IMR-90 (cell line): Measurements from ENCODE around the gene GRIA4.

Source experiments
- BHLHE40 ChIP-seq: fragments of 150-350 bp; IDR thresholded peaks from 2 replicates; pipeline ENCODE4 v1.6.1; 2016; ENCODE audit warnings: mild to moderate bottlenecking, low read depth, low read length
- CHD1 ChIP-seq: IDR thresholded peaks from 2 replicates; pipeline ENCODE4 v1.6.1; 2012; ENCODE audit warnings: low read depth, low read length, improper control_type of control experiment
- CTCF ChIP-seq: conservative IDR thresholded peaks from 2 replicates; pipeline ENCODE4 v1.5.1; 2012; ENCODE audit warnings: mild to moderate bottlenecking, low read depth, low read length, improper control_type of control experiment
- ELK1 ChIP-seq: fragments of 150-350 bp; IDR thresholded peaks from 2 replicates; pipeline ENCODE4 v1.6.1; 2016; ENCODE audit warnings: low read depth, mild to moderate bottlenecking, low read length, moderate library complexity, borderline replicate concordance
- FOS ChIP-seq: fragments of 150-350 bp; IDR thresholded peaks from 2 replicates; pipeline ENCODE4 v1.6.1; 2016; ENCODE audit warnings: low read depth, low read length
- MAFK ChIP-seq: IDR thresholded peaks from 2 replicates; pipeline ENCODE4 v1.6.1; 2012; ENCODE audit warnings: low read depth, low read length, improper control_type of control experiment
- MXI1 ChIP-seq: IDR thresholded peaks from 2 replicates; pipeline ENCODE4 v1.6.1; 2012; ENCODE audit warnings: low read depth, mild to moderate bottlenecking, low read length, moderate library complexity, borderline replicate concordance
- POLR2A ChIP-seq: IDR thresholded peaks from 2 replicates; pipeline ENCODE4 v1.6.1; 2012; ENCODE audit warnings: mild to moderate bottlenecking, low read depth, low read length
- RAD21 ChIP-seq: IDR thresholded peaks from 2 replicates; pipeline ENCODE4 v1.6.1; 2012; ENCODE audit warnings: low read length, improper control_type of control experiment
- RCOR1 ChIP-seq: IDR thresholded peaks from 2 replicates; pipeline ENCODE4 v1.6.1; 2012; ENCODE audit warnings: mild to moderate bottlenecking, low read length, improper control_type of control experiment; ENCODE audit not compliant: insufficient replicate concordance
- SMC3 ChIP-seq: fragments of 150-350 bp; IDR thresholded peaks from 2 replicates; pipeline ENCODE4 v1.6.1; 2016; ENCODE audit warnings: low read depth, mild to moderate bottlenecking, antibody characterized with exemption, low read length, moderate library complexity
- USF2 ChIP-seq: fragments of 150-350 bp; IDR thresholded peaks from 2 replicates; pipeline ENCODE4 v1.6.1; 2017; ENCODE audit warnings: mild to moderate bottlenecking, antibody characterized with exemption, low read length, low read depth

GRCh38 chr11:105799728-105800462 is 190.0 kb downstream of the GRIA4 start:
- TF ChIP-seq POLR2A (no peak), CTCF (no peak), RAD21 (no peak), FOS (no peak), USF2 (no peak), RCOR1 (no peak), MXI1 (no peak), MAFK (no peak), CHD1 (no peak), BHLHE40 (no peak), ELK1 (no peak), SMC3 (no peak)
